Activated naive CD8-positive, alpha-beta T cell treated with anti-CD3 and anti-CD28 coated beads for 36 hours (primary cell): ENCODE results near the gene TBCB. TPM values are rescaled to one million over a fixed set of nuclear protein-coding genes. Genes with fewer than 3 reads are reported as not detected.
A peak's percentile ranks its signal among the peaks of the same experiment; 100 is the strongest.
"Not testable (repeated sequence)": the region's sequence is repeated elsewhere in the genome, so short reads cannot be mapped to it uniquely, and the experiment has no call there.

Experiments used
- DNase-seq: peaks from one replicate; pipeline ENCODE4 v3.0.0; 2021
- H3K27ac Mint-ChIP-seq: one replicate; pipeline ENCODE4 v1.8.0; 2022; ENCODE audit warnings: mild to moderate bottlenecking, moderate library complexity, mixed read lengths
- H3K27me3 Mint-ChIP-seq: one replicate; pipeline ENCODE4 v1.8.0; 2022; ENCODE audit warnings: mild to moderate bottlenecking, mixed read lengths
- H3K36me3 Mint-ChIP-seq: one replicate; pipeline ENCODE4 v1.8.0; 2021; ENCODE audit warnings: mild to moderate bottlenecking, mixed read lengths
- H3K4me1 Mint-ChIP-seq: one replicate; pipeline ENCODE4 v1.8.0; 2021; ENCODE audit warnings: mixed read lengths
- H3K4me3 Mint-ChIP-seq: one replicate; pipeline ENCODE4 v1.8.0; 2022; ENCODE audit warnings: mild to moderate bottlenecking, moderate library complexity, mixed read lengths
- H3K9me3 Mint-ChIP-seq: one replicate; pipeline ENCODE4 v1.8.0; 2022; ENCODE audit warnings: mixed read lengths
- total RNA-seq, 2 experiments: library from RNA; stranded (reverse); gene quantifications; one replicate each; pipeline ENCODE4 v1.2.3, GENCODE V29; 2021

Gene TBCB
- 10 to 100 TPM; 89.2 to 91.1 TPM for total RNA-seq

GRCh38 chr19:36115453-36116343 is at the start of gene TBCB:
Gene TBCB (plus strand): TSS chr19:36115468. CDS start chr19:36115561, 93 bp downstream.
- peaks cover 19% of the 10 kb centered on the region for H3K36me3 Mint-ChIP-seq
- peak within 1 kb of the TSS; percentile 93 for H3K27ac Mint-ChIP-seq
- peak; percentile 11 for DNase-seq
- H3K4me1 Mint-ChIP-seq = peaks cover 28% of the 10 kb centered on the region
- H3K4me3 Mint-ChIP-seq = peak within 1 kb of the TSS; percentile 99
- peaks cover 6% of the 10 kb centered on the region for H3K27me3 Mint-ChIP-seq
- no peaks in the 10 kb centered on the region for H3K9me3 Mint-ChIP-seq

- DNase-seq = no peak
- Mint-ChIP-seq H3K9me3 (no peaks in the 10 kb centered on the region), H3K4me3 (no peak overlapping the region), H3K27me3 (no peaks in the 10 kb centered on the region), H3K36me3 (peaks cover 26% of the 10 kb centered on the region), H3K27ac (no peak overlapping the region), H3K4me1 (no peaks in the 10 kb centered on the region)
These were observed 47.6 kb upstream of the TBCB start for GRCh38 chr19:36067681-36068080.

- DNase-seq, H3K27ac Mint-ChIP-seq, H3K9me3 Mint-ChIP-seq, H3K4me1 Mint-ChIP-seq, H3K4me3 Mint-ChIP-seq, H3K27me3 Mint-ChIP-seq: not testable (repeated sequence)
- peaks cover 33% of the 10 kb centered on the region for H3K36me3 Mint-ChIP-seq
These were observed 46.3 kb upstream of the TBCB start for GRCh38 chr19:36068810-36069499.

- H3K4me3 Mint-ChIP-seq = no peak overlapping the region
- H3K9me3 Mint-ChIP-seq = no peaks in the 10 kb centered on the region
- no peak overlapping the region for H3K27ac Mint-ChIP-seq
- no peak for DNase-seq
- H3K36me3 Mint-ChIP-seq = peaks cover 40% of the 10 kb centered on the region
- H3K4me1 Mint-ChIP-seq = no peaks in the 10 kb centered on the region
- no peaks in the 10 kb centered on the region for H3K27me3 Mint-ChIP-seq
These were observed 43.2 kb upstream of the TBCB start for GRCh38 chr19:36072081-36072480.

GRCh38 chr19:36073121-36073876 is 42.0 kb upstream of the TBCB start:
- H3K27ac Mint-ChIP-seq = no peak overlapping the region
- H3K36me3 Mint-ChIP-seq = peaks cover 32% of the 10 kb centered on the region
- H3K27me3 Mint-ChIP-seq = no peaks in the 10 kb centered on the region
- no peaks in the 10 kb centered on the region for H3K9me3 Mint-ChIP-seq
- H3K4me3 Mint-ChIP-seq = no peak overlapping the region
- H3K4me1 Mint-ChIP-seq = no peaks in the 10 kb centered on the region
- DNase-seq = no peak

- Mint-ChIP-seq H3K36me3 (peaks cover 38% of the 10 kb centered on the region), H3K9me3 (no peaks in the 10 kb centered on the region), H3K4me1 (no peaks in the 10 kb centered on the region), H3K27ac (no peak overlapping the region), H3K4me3 (no peak overlapping the region), H3K27me3 (no peaks in the 10 kb centered on the region)
- DNase-seq = no peak
These were observed 35.8 kb upstream of the TBCB start for GRCh38 chr19:36079389-36079945.

- no peaks in the 10 kb centered on the region for H3K27me3 Mint-ChIP-seq
- H3K4me3 Mint-ChIP-seq = no peak overlapping the region
- DNase-seq = no peak
- peaks cover 39% of the 10 kb centered on the region for H3K36me3 Mint-ChIP-seq
- no peak overlapping the region for H3K27ac Mint-ChIP-seq
- no peaks in the 10 kb centered on the region for H3K4me1 Mint-ChIP-seq
- no peaks in the 10 kb centered on the region for H3K9me3 Mint-ChIP-seq
These were observed 33.9 kb upstream of the TBCB start for GRCh38 chr19:36081385-36081784.

- Mint-ChIP-seq H3K27ac (no peak overlapping the region), H3K4me3 (no peak overlapping the region), H3K4me1 (no peaks in the 10 kb centered on the region), H3K9me3 (no peaks in the 10 kb centered on the region), H3K36me3 (peaks cover 42% of the 10 kb centered on the region), H3K27me3 (no peaks in the 10 kb centered on the region)
- DNase-seq = no peak
These were observed 33.4 kb upstream of the TBCB start for GRCh38 chr19:36081894-36082293.

- Mint-ChIP-seq H3K9me3 (no peaks in the 10 kb centered on the region), H3K27ac (no peak overlapping the region), H3K4me1 (no peaks in the 10 kb centered on the region), H3K4me3 (no peak overlapping the region), H3K36me3 (peaks cover 44% of the 10 kb centered on the region), H3K27me3 (no peaks in the 10 kb centered on the region)
- DNase-seq = no peak
These were observed 32.4 kb upstream of the TBCB start for GRCh38 chr19:36082916-36083315.

- no peaks in the 10 kb centered on the region for H3K27me3 Mint-ChIP-seq
- H3K27ac Mint-ChIP-seq = no peak overlapping the region
- H3K4me1 Mint-ChIP-seq = no peaks in the 10 kb centered on the region
- no peak for DNase-seq
- H3K9me3 Mint-ChIP-seq = no peaks in the 10 kb centered on the region
- peaks cover 43% of the 10 kb centered on the region for H3K36me3 Mint-ChIP-seq
- H3K4me3 Mint-ChIP-seq = no peak overlapping the region
These were observed 30.8 kb upstream of the TBCB start for GRCh38 chr19:36084231-36085009.

GRCh38 chr19:36086326-36086725 is 28.9 kb upstream of the TBCB start:
- no peaks in the 10 kb centered on the region for H3K27me3 Mint-ChIP-seq
- no peaks in the 10 kb centered on the region for H3K9me3 Mint-ChIP-seq
- peaks cover 36% of the 10 kb centered on the region for H3K36me3 Mint-ChIP-seq
- no peak overlapping the region for H3K4me3 Mint-ChIP-seq
- no peaks in the 10 kb centered on the region for H3K4me1 Mint-ChIP-seq
- no peak overlapping the region for H3K27ac Mint-ChIP-seq
- no peak for DNase-seq

GRCh38 chr19:36089847-36090246 is 25.4 kb upstream of the TBCB start:
- Mint-ChIP-seq H3K4me3 (no peak overlapping the region), H3K27ac (no peak overlapping the region), H3K4me1 (peaks cover 15% of the 10 kb centered on the region), H3K36me3 (peaks cover 40% of the 10 kb centered on the region), H3K27me3 (no peaks in the 10 kb centered on the region), H3K9me3 (no peaks in the 10 kb centered on the region)
- no peak for DNase-seq

- Mint-ChIP-seq H3K4me1 (peaks cover 15% of the 10 kb centered on the region), H3K9me3 (no peaks in the 10 kb centered on the region), H3K27me3 (no peaks in the 10 kb centered on the region), H3K4me3 (no peak overlapping the region), H3K36me3 (peaks cover 38% of the 10 kb centered on the region), H3K27ac (no peak overlapping the region)
- no peak for DNase-seq
These were observed 24.2 kb upstream of the TBCB start for GRCh38 chr19:36090910-36091695.

GRCh38 chr19:36092566-36092965 is 22.7 kb upstream of the TBCB start:
- Mint-ChIP-seq H3K36me3 (peaks cover 38% of the 10 kb centered on the region), H3K4me3 (no peak overlapping the region), H3K4me1 (peaks cover 15% of the 10 kb centered on the region), H3K27me3 (no peaks in the 10 kb centered on the region), H3K9me3 (no peaks in the 10 kb centered on the region), H3K27ac (peak overlapping the region; percentile 34)
- DNase-seq = no peak
